Lower leg skin (tissue), 4 donors: Measurements from ENCODE around the gene TSKU. TPM values are rescaled to one million over a fixed set of nuclear protein-coding genes. Genes with fewer than 3 reads are reported as not detected.

ENCODE experiments used
- DNase-seq, 2 donors: peaks; one replicate each; pipeline ENCODE4 v3.0.0-alpha.2; 2019; ENCODE audit warnings: low spot score in 2 of 2
- H3K4me3 ChIP-seq: fragments of 200-600 bp; sonication (generic); 2 replicates; pipeline ENCODE4 v1.5.1; 2017; ENCODE audit warnings: mild to moderate bottlenecking, low read depth; ENCODE audit not compliant: poor library complexity, severe bottlenecking
- CTCF ChIP-seq, 3 donors: fragments of 450-650 bp; IDR thresholded peaks; one replicate each; pipeline ENCODE4 v1.5.1; 2016; ENCODE audit warnings: antibody characterized with exemption in 3 of 3, mild to moderate bottlenecking in 3 of 3, moderate library complexity in 2 of 3
- POLR2A ChIP-seq, 2 donors: fragments of 450-650 bp; IDR thresholded peaks; one replicate each; pipeline ENCODE4 v1.6.1; 2016 to 2017; ENCODE audit warnings: antibody characterized with exemption in 2 of 2, mild to moderate bottlenecking in 1 of 2, moderate library complexity in 1 of 2
- WGBS, 2 donors: methylation state at CpG; one replicate each; pipeline ENCODE4 v1.1.5; 2018; 5-methylcytosine and 5-hydroxymethylcytosine counted together
- intact Hi-C: fragments of 100-400 bp; cut with DNase I; formaldehyde crosslinking; loops from one replicate; pipeline ENCODE4 v1.15.0; 2023; ENCODE audit warnings: low total_unique reads
- total RNA-seq, 4 donors: library from RNA; depleted of rRNA; stranded (reverse); fragments of >200 nt; gene quantifications; one replicate each; pipeline ENCODE4 v1.1.0, GENCODE V29; 2016

TSKU gene
- total RNA-seq, 4 donors from 2014 or later = 113 to 125 (median 120) TPM

- DNase-seq = peak; percentile 77 to 94
These were observed 38.7 kb upstream of the TSKU start for GRCh38 chr11:76744186-76745043.

GRCh38 chr11:76745044-76745376 is 38.1 kb upstream of the TSKU start:
- intact Hi-C loops = no loop called here
- no peak for DNase-seq
- TF ChIP-seq CTCF (IDR thresholded peaks at IDR 0.05) = no peak
- TF ChIP-seq POLR2A (IDR thresholded peaks at IDR 0.05) = no peak
- H3K4me3 ChIP-seq = no peak overlapping the region
- 28 to 39% methylated on average over 4 of the region's 4 CpGs for WGBS, 2 donors

More at GRCh38 chr11:76744186-76745043, 38.7 kb upstream of the TSKU start:
- intact Hi-C loops = no loop called here
- H3K4me3 ChIP-seq = no peak overlapping the region
- no peak for TF ChIP-seq POLR2A (IDR thresholded peaks at IDR 0.05)
- TF ChIP-seq CTCF (IDR thresholded peaks at IDR 0.05) = no peak
- 63 to 64% methylated on average over 14 of the region's 14 CpGs for WGBS, 2 donors

GRCh38 chr11:76745561-76746207 is 37.5 kb upstream of the TSKU start:
- TF ChIP-seq CTCF (IDR thresholded peaks at IDR 0.05) (no peak), POLR2A (IDR thresholded peaks at IDR 0.05) (no peak)
- no peak for DNase-seq
- intact Hi-C loops = no loop called here
- H3K4me3 ChIP-seq = no peak overlapping the region
- WGBS, 2 donors = 46 to 65% methylated on average over 8 of the region's 8 CpGs

GRCh38 chr11:76747153-76747914 is 35.8 kb upstream of the TSKU start:
- DNase-seq = no peak
- WGBS, 2 donors = 78 to 81% methylated on average over 8 of the region's 8 CpGs
- intact Hi-C loops = no loop called here
- no peak overlapping the region for H3K4me3 ChIP-seq
- TF ChIP-seq POLR2A (IDR thresholded peaks at IDR 0.05) (no peak), CTCF (IDR thresholded peaks at IDR 0.05) (no peak)

GRCh38 chr11:76747915-76748860 is 35.0 kb upstream of the TSKU start:
- WGBS, 2 donors = 80 to 82% methylated on average over 13 of the region's 13 CpGs
- intact Hi-C loops = no loop called here
- DNase-seq = no peak
- H3K4me3 ChIP-seq = no peak overlapping the region
- no peak for TF ChIP-seq CTCF (IDR thresholded peaks at IDR 0.05)
- no peak for TF ChIP-seq POLR2A (IDR thresholded peaks at IDR 0.05)
